ENCODE data around the gene RHOF.
"Not testable (repeated sequence)": the region's sequence is repeated elsewhere in the genome, so short reads cannot be mapped to it uniquely, and the experiment has no call there.

Gene RHOF

DNA sequence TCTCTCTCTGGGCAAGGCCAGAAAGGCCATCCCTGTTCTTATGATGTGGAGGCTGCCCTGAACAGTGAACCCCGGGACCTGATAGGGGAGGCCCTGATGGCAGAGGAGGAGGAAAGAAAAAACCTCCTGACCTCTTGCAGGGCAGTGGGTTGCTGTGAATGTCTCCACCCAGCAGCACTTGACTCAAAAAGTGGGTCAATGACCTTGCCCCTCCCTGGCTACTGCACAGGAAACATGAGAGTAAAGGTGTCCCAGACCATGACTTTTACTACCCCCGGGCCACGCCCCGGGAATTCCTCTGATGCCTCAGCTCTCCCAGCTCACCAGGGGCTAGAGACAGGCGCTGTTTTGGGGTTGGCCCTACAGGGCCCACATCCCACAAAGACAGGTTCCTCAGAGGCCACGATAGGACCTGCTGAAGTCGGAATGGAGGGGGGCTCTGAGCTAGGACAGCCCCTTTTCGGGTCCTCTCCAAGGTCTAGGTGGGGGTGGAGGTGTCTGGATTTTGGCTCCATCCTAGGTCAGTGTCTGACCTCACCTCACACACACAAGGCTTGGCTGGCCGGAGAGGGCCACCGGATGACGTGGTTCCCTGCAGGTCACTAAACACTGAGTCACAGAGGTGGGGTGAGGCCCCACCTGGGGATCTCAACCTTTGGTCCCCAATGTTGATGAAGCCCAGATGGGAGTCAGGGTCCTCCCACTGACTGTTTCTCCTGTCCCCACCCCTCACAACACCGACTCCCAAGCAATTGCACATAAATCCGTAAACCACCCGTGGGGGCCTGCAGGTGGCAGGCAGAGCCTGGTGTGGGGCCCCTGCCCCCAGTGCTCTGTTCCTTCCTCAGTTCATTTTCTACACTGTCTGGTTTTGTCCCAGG, 1.6 kb downstream of the RHOF start:
- no peak for DNase-seq

DNA sequence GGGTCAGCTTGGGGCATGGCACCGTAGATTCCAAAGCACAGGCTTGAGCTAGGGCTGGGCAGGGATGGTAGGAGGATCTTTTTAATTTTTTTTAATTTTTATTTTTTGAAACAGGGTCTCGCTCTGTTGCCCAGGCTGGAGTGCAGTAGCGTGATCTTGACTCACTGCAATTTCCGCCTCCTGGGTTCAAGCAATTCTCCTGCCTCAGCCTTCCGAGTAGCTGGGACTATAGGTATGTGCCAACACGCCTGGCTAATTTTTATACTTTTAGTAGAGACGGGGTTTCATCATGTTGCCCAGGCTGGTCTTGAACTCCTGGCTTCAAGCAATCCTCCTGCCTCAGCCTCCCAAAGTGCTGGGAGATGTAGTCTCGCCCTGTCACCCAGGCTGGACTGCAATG, 2.7 kb downstream of the RHOF start:
- not testable (repeated sequence) for DNase-seq

DNA sequence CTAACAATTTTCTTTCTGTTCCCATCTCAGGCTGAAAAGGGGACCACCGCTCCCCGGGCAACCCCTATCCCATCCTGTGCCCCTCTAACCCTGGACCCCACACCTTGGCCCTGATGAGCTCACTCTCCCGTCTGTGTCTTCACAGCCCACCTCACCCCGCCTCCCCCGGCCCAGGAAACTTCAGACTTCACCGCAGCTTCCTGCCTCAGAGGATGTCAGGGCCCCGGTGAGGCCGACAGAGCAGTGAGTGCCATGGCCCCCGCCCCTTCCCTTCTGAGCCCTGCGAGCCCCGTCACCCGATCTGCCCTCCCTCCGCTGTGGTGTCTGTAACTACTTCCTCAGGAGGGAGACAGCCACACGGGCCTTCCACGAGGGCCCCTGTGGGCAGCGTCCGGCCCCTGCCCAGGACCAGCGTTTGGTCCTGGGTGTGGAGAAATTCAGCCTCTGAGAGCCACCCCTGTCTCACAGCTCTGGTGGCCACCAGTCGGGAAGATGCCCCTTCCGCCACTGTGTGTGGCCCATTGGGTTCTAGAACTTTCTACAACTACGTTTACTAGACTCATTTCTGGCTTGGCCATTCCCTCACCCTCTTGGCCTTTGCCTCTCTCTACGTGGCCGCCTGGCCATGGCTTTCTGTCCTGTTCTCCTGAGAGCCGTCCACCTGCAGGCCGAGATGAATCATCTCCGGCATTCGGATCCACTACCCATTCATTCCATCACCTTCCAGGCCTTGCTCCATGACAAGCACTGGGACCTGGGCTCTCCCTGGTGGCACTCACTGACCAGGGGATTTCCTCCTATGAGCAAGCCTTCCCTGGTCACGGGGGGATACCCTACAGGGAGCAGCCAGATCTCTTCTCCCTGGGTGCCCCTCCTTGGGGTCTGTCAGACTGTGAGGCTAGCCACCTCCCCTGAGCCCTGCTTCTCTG, 3.4 kb downstream of the RHOF start:
- no peak for DNase-seq

DNA sequence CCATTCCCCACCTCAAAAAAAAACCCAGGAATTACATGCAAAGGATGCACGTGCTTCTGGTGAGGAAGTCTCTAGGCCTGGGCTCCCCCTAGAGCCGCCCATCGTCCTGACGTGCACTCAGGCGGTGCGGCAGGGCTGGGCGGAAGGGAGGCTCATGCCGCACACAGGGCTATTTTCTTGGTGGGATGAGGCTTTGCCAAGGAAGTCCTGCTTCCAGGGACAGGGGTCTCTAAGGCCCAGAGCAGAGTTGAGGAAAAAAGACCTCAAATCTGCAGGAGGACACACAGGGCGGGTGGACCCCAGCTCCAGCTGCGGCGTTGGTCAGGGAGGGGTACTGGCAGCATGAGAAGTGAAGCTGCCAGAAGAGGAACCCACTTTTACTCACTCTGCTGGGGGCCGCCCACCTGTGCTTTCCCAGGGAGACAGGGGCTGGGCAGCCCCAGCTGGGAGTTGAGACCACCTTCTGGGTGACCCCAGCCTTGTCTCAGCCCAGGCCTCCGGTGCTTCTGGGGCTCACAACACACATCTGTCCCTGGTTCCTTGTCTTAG, 4.2 kb downstream of the RHOF start:
- DNase-seq = no peak

DNA sequence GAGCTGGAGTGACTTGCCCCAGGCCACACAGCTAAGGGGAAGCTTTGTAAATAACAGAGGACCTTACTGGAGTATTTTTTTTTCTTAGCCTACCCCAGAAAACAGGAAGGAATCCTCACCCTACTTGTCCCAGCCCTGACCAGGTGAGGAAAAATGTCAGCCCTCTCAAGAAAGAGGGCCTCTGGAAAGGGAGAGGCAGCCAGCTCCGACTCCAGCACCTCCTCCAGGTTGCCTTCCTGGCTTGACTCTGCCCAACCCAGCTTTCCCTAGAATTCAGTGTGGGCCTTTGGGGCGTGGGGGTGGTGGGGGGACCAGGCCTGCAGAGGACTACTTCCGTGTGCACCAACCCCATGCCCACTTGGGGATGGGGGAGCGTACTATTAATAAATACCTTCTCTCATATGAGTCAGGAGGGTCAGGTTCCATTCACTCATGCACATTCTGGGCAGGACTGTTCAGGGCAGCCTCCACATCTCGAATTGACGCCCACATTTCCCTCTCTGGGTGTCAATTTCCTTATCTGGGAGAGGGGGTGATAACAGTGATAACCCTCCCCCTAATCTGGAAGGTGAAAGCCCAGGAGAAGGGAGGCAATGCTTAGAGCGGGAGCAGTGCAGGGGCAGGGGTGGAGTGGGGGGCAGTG, 5.2 kb downstream of the RHOF start:
- no peak for DNase-seq

DNA sequence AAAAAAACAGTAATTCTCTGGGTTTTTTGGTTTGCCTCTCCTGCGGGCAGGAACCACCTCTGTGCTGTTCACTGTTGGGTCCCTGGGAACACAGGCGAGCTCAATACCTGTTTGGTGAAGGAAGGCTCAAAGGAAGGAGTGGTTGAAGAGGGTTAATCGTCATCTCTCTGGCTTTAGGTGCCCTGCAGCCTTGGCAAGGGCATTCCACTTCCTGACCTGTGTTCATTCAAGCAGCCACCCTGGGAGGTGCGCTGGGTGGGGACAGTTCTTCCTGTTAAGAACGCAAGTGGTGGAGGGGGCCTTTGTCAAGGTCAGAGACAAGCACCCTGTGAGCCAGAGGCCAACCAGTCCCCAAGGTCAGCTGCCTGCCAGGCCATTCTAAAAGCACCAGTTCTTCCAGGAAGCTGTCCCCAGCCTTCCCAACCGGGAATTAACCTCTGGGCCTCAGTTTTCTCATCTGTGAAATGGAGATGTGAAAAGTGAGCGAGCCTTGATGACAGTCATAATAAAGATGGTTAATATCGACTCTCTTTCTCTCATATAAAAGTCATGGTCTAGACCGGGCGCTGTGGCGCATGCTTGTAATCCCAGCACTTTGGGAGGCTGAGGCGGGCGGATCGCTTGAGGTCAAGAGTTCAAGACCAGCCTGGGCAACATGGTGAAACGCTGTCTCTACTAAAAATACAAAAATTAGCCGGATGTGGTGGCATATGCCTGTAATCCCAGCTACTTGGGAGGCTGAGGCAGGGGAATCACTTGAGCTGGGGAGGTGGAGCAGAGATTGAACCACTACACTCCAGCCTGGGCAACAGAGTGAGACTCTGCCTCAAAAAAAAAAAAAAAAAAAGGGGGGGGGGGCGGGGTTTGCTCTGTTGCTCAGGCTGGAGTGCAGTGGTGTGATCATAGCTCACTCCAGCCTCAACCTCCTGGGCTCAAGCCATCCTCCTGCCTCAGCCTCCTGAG, 6.1 kb downstream of the RHOF start:
- no peak for DNase-seq

DNA sequence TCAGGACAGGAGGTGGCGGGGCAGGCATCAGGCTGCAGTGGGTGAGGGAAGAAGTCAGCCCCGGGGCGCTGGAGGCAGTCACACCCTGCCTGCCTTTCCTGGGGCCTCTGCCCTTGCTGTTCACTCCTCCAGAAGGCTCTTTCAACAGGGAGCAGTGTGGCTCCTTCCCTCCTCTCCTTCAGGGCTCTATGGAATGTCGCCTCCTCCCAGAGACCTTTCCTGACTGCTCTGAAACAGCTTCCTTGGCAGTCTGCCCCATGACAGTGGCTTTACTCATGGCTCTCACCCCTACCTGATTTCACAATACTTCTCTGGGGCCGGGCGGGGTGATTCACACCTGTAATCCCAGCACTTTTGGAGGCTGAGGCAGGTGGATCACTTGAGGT, 7.1 kb downstream of the RHOF start:
- no peak for DNase-seq

DNA sequence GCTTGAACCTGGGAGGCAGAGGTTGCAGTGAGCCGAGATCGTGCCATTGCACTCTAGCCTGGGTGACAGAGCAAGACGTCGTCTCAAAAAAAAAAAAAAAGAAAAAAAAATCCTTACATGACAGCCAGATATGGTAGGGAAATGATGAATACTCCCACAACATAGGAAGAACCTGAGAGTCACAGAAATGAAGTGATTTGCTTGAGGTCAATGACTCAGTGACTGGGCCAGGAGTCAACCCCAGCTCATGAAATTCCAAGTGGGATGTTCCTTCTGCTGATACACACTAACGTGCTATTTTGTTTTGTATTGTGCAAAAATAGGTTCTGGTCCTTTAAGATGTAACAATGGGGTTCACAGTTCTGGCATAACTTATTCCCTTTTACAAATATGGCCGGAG, 9.0 kb downstream of the RHOF start:
- no peak for DNase-seq

DNA sequence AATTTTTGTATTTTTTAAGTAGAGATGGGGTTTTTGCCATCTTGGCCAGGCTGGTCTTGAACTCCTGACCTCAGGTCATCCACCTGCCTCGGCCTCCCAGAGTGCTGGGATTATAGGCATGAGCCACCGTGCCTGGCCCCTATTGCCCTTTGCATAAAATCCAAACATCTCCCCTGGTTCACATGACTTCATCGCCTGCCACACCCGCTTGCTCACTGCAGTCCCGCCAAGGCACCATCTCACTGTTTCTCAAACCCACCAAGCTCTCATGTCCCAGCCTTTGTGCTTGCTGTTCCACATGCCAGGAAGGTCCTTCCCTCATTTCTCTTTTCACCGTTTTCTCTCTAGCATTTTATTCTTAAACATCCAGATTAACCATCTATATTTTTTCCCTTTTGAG, 9.7 kb downstream of the RHOF start:
- DNase-seq = no peak

DNA sequence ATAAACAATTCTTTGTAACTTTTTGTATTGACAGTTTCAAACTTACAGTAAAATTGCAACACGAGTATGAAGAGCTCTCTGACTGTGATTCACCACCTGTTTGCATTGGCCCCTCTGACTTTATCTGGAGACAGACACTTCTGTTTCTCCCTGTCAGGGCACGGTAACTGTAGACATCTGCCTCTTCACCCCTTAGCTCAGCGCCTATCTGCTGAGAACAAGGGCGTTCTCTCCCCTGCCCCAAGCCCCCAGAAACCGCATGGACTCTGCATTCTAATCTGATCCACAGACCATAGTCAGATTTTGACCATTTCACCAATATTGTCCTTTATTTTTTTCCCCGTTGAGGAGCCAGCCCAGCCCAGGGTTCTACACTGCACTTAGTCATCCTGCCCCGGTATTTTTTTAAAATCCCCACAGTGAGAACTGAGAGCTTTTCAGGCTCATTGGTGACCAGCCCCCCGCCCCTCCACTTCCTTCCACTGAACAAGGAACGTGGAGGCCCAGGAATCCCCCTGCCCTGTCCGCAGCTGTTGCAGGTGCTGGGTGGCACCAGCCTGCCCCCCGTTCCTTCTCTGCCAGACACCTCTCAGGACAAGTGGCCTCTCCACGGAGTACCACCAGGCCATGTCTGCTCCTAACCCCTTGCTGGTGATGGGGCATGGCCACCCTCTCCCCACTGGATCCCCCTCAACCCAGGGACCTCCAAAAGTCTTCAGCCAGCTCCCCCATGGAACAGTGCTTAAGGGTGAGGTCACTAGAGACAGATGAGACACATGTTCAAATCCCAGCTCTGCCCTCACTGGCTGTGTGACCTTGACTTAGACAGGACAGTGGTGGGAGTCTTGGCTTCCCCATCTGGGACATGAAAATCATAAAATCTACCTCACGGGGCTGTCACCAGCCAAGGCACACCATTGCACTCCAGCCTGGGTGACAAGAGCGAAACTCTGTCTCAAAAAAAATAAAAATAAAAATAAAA, 11.2 kb downstream of the RHOF start:
- DNase-seq = no peak

DNA sequence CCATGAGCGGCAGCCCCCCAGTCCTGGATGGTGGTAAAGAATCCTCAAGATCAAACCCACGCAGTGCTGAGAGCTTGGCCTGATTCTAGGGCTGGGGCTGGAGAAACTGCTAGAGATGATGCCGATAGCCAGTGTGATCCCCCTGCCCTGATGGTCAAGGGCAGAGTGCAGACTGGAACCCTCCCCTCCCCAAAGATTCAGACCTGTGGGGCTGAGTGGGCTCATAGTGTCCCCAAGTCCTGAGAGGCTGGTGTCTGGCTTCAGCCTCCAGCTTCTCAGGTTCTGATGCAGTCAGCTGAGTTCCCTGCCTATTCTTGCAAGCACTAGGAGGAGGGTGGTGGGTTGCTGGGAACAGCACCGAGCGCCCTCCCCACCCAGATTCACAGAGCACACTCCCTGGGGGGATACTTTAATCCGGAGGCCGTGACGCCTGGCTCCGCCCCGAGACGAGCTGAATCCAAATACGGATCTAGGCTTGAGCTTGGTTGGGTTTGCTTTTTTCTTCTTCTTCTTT, 11.9 kb downstream of the RHOF start:
- DNase-seq = no peak

DNA sequence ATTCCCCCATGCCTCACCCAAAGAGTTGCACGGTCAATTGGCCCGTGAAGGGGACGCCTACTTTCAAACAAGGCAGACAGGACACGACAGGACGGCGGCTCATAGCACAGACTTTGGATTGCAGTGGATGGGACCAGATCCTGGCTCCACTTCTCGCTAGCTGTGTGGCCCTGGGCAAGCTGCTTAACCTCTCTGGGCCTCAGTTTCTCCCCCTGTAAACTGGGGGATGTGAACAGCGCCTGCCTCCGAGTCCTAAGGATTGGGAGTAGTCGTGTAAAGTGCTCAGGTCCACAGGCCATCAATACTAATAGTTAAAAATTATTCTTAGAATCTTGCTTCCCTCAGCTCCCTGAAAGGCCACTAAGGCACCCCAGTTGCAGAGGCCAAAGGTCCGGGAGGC, 13.1 kb downstream of the RHOF start:
- no peak for DNase-seq

DNA sequence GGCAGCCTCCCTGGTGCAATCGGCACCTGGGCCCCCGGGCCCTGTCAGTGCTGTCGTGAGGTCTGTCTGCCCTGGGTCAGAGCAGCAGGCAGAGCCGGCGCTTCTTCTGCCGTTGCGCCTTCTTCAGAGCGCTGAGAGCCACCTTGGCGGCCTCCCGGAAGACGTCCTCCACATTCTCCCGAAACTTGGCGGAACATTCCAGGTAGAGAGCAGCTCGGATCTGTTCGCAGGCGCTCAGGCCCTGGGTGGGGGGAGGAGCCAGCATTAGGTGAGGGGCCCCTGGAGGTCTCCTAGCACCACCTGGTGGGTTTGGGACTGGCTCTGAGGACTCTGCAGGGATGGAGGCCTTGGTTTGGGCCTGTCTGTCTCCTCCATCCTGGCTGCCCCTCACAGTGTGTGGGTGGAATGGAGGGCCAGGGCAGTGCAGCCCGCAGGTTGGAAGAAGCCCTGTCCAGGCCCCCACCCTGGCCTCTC, 14.0 kb downstream of the RHOF start:
- DNase-seq = no peak

DNA sequence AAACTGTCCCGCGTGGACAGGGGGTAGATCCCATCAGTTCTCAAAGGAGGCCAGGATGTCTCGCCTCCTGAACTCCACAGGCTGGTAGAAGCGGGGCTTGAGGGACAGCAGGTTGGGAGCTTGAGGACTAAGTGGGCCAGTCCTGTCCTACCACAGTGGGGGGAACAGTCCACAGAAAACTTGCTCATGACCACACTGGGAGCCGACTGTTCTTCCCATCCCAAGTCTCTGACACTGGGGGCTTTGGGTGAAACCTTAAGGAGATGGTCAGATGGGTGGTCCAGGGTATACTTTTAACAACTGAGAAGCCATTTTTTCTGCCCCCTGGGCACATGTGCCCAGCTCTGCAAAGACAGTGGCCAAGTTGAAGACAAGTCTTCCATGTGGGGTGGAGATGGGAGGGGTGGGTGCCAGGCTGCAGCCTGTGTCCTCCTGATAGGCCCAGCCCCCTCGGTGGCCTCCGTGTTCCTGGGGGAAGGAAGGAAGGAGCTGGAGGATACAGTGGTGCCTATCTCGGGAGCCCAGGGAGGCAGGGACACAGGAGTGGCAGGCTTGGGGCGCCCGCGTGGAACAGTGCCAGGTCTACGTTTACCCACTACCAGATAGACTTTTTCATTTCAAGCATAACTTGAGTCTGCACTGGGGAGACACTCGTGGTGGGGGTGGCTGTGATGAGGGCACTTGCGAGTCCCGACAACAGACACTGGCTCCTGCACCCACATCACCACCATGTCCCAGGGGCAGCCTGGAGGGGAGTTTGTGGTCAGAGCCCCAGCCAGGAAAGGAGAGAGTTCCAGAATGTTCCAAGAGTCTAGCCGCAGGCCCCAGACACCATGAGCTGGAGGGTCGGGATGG, 14.7 kb downstream of the RHOF start:
- DNase-seq = no peak

DNA sequence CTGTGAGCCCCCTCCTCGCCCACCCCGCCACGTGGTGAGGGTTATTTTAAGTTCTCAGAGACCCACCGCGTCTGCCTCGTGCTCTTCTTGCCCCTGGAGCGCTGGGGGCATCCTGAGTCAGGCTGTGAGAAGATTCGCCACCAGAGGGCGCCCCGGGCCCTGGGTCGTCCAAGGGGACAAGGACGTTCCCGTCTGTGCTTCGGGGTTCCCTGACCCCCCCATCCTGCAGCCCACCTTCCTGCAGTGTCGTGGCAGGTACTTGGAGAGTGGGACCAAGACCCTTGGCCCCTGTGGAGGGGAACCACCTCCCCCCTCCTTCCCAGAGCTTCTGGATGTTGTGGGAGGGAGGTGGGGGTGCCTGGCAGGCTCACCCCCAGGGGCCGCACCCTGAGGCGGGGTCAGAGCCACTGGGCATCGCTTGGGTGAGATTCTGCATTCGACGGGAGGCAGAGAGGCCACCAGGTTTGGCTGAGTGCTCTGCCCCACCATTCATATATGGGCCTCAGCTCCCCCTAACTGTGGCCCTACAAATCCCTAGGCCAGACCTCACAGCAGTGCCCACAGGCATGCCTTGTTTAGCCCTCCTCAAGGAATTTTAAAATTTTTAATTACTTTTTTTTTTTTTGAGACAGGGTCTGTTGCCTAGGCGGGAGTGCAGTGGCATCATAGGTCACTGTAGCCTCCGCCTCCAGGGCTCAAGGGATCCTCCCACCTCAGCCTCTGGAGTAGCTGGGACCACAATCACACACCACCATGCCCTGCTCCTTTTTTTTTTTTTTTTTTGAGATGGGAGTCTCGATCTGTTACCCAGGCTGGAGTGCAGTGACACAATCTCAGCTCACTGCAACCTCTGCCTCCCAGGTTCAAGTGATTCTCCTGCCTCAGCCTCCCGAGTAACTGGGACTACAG, 17.0 kb downstream of the RHOF start:
- DNase-seq = peak; percentile 56

DNA sequence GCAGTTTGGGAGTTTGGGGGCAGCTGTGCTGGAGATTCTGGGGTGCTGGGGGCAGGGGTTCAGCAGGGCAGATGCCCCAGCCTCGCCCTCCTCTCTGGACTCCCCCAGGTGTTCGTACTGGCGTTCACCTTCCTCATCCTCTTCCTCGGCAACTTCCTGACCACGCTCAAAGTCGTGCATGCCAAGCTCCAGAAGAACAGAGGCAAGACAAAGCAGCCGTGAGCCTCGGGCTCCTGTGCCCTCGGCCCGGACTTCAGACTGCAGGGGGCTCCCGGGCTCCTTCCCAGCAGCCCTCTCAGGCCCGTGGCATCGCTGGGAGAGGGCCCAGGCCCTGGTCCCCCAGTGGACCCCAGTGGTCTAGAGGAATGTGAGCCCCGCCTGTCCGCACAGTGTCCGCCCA, 18.0 kb downstream of the RHOF start:
- no peak for DNase-seq

DNA sequence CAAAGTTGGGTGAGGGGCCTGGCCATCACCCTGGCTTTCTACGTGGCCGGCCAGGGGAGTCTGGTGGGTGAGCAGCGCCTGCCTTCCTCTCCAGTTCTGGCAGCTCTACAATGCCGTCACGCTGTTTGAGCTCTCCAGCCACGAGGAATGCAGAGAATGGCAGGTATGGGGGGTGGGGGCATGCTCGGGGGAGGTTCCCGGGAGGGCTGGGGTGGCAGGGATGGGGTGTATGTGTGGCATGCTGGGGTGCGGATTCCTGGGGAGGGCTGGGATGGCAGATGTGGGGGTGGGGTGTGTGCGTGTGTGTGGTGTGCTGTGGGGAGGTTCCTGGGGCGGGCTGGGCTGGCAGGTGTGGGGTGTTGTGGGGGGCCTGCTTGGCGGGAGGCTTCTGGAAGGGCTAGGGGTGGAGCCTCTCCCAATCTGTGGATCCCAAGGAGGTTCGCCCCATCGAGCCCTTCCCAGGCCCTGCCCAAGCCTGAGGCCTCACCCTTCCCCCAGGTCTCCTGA, 18.5 kb downstream of the RHOF start:
- no peak for DNase-seq

Data from NCI-H774 (cell line).